ENCODE measurements around the gene PATJ. TPM values are rescaled to one million over a fixed set of nuclear protein-coding genes. Genes with fewer than 3 reads are reported as not detected.

The PATJ gene
- total and polyA plus RNA-seq, 2 donors (not counting 1 experiment from before 2014, with no cell fraction given), result 8.0 to 45.3 TPM

GRCh38 chr1:61781151-61781550, 38.9 kb downstream of the PATJ start:
- H3K4me1 ChIP-seq (ENCODE audit: control insufficient read depth in 2 of 2, insufficient read depth in 2 of 2, low read length in 2 of 2), result no peaks in the 10 kb centered on the region

GRCh38 chr1:61782771-61783170, 40.5 kb downstream of the PATJ start:
- Mint-ChIP-seq H3K27me3 (no peaks in the 10 kb centered on the region), H3K27ac (no peak overlapping the region), H3K4me1 (no peaks in the 10 kb centered on the region), H3K9me3 (ENCODE audit: insufficient read depth) (no peaks in the 10 kb centered on the region), H3K4me3 (no peak overlapping the region)
- Histone ChIP-seq H3K4me1 (ENCODE audit: control insufficient read depth in 2 of 2, insufficient read depth in 2 of 2, low read length in 2 of 2) (no peaks in the 10 kb centered on the region), H3K4me3 (ENCODE audit: control extremely low read depth in 1 of 5, extremely low read depth in 1 of 5, insufficient read depth in 1 of 5, low read depth in 2 of 5, low read length in 4 of 5) (no peak overlapping the region), H3K9ac (ENCODE audit: low read length) (no peak overlapping the region), H3K4me2 (replicated peaks; ENCODE audit: low read depth, low read length, poor library complexity, severe bottlenecking) (no peak overlapping the region), H3K9me3 (ENCODE audit: control extremely low read depth in 1 of 3, control insufficient read depth in 2 of 3, insufficient read depth in 1 of 3, low read length in 2 of 3) (no peaks in the 10 kb centered on the region), H4K20me1 (ENCODE audit: control insufficient read depth, insufficient read depth, low read length, poor library complexity, severe bottlenecking) (no peaks in the 10 kb centered on the region), H3K36me3 (replicated peaks in 1 of 2; ENCODE audit: control extremely low read depth in 1 of 2, control insufficient read depth in 1 of 2, extremely low read depth in 1 of 2, insufficient read depth in 2 of 2, low read length in 1 of 2) (peaks cover 0 to 2% of the 10 kb centered on the region in 2 experiments), H3K27ac (ENCODE audit: low read length in 2 of 2) (no peak overlapping the region), H3K27me3 (replicated peaks in 1 of 4; ENCODE audit: control extremely low read depth in 1 of 4, control insufficient read depth in 3 of 4, insufficient read depth in 4 of 4, low read length in 3 of 4) (no peaks in the 10 kb centered on the region), H2AFZ (ENCODE audit: insufficient read depth, low read depth, low read length, poor library complexity, severe bottlenecking) (no peak overlapping the region), H3K79me2 (ENCODE audit: control insufficient read depth, insufficient read depth, low read length) (no peaks in the 10 kb centered on the region)
- CTCF ChIA-PET, result interaction anchor here (0.7 kb wide), 1 partner anchor 88 kb away, joined by 3 read pairs; no protein-coding TSS in a partner anchor
- intact Hi-C loops (cut with micrococcal nuclease), result no loop called here
- WGBS (ENCODE audit: insufficient coverage), result no CpG with 5 or more reads among the region's 4 CpGs
- TF ChIP-seq EZH2 (IDR thresholded peaks at IDR 0.05; ENCODE audit: borderline replicate concordance, insufficient read depth, low read depth, low read length, poor library complexity, severe bottlenecking), result no peak
- no peak for TF ChIP-seq CTCF (IDR thresholded peaks at IDR 0.05)
- DNase-seq, result no peak
- no peak for ATAC-seq (ENCODE audit: low read depth)
- POLR2A ChIA-PET, result no interaction called here

More at GRCh38 chr1:61781151-61781550, 38.9 kb downstream of the PATJ start:
- H3K9me3 Mint-ChIP-seq (ENCODE audit: insufficient read depth), result no peaks in the 10 kb centered on the region
- Histone ChIP-seq H3K27ac (ENCODE audit: low read length in 2 of 2) (no peak overlapping the region), H3K9me3 (ENCODE audit: control extremely low read depth in 1 of 3, control insufficient read depth in 2 of 3, insufficient read depth in 1 of 3, low read length in 2 of 3) (no peaks in the 10 kb centered on the region), H3K4me2 (replicated peaks; ENCODE audit: low read depth, low read length, poor library complexity, severe bottlenecking) (no peak overlapping the region), H3K4me3 (ENCODE audit: control extremely low read depth in 1 of 5, extremely low read depth in 1 of 5, insufficient read depth in 1 of 5, low read depth in 2 of 5, low read length in 4 of 5) (no peak overlapping the region), H3K36me3 (replicated peaks in 1 of 2; ENCODE audit: control extremely low read depth in 1 of 2, control insufficient read depth in 1 of 2, extremely low read depth in 1 of 2, insufficient read depth in 2 of 2, low read length in 1 of 2) (no peaks in the 10 kb centered on the region), H2AFZ (ENCODE audit: insufficient read depth, low read depth, low read length, poor library complexity, severe bottlenecking) (no peak overlapping the region), H3K27me3 (replicated peaks in 1 of 4; ENCODE audit: control extremely low read depth in 1 of 4, control insufficient read depth in 3 of 4, insufficient read depth in 4 of 4, low read length in 3 of 4) (no peaks in the 10 kb centered on the region), H4K20me1 (ENCODE audit: control insufficient read depth, insufficient read depth, low read length, poor library complexity, severe bottlenecking) (no peaks in the 10 kb centered on the region), H3K79me2 (ENCODE audit: control insufficient read depth, insufficient read depth, low read length) (no peaks in the 10 kb centered on the region), H3K9ac (ENCODE audit: low read length) (no peak overlapping the region)
- POLR2A ChIA-PET, result no interaction called here
- H3K27ac Mint-ChIP-seq, result no peak overlapping the region
- CTCF ChIA-PET, result no interaction called here
- no peak overlapping the region for H3K4me3 Mint-ChIP-seq
- no peaks in the 10 kb centered on the region for H3K4me1 Mint-ChIP-seq
- intact Hi-C loops (cut with micrococcal nuclease), result no loop called here
- H3K27me3 Mint-ChIP-seq, result no peaks in the 10 kb centered on the region
- DNase-seq (no peak), ATAC-seq (ENCODE audit: low read depth) (no peak)
- TF ChIP-seq CTCF (IDR thresholded peaks at IDR 0.05), result no peak
